Brain microvascular endothelial cell (primary cell): ENCODE measurements around the gene SLC35A3.

Source experiments
- DNase-seq: peaks from one replicate; pipeline ENCODE4 v3.0.0-alpha.2; 2020
- H3K27ac ChIP-seq: fragments of 250-450 bp; sonication (Bioruptor Pico); 2 replicates; pipeline ENCODE4 v1.5.1; 2020; ENCODE audit warnings: mild to moderate bottlenecking, moderate library complexity
- H3K27me3 ChIP-seq: fragments of 250-450 bp; sonication (Bioruptor Pico); replicated peaks from 2 replicates; pipeline ENCODE4 v1.5.1; 2020; ENCODE audit warnings: mild to moderate bottlenecking
- H3K36me3 ChIP-seq: fragments of 250-450 bp; sonication (Bioruptor Pico); replicated peaks from 2 replicates; pipeline ENCODE4 v1.5.1; 2020; ENCODE audit warnings: mild to moderate bottlenecking
- H3K4me3 ChIP-seq: 2 replicates; pipeline ENCODE4 v1.5.1; 2011; ENCODE audit warnings: low read depth, mild to moderate bottlenecking, control low read depth, low read length, moderate library complexity
- CTCF ChIP-seq: IDR thresholded peaks from 2 replicates; pipeline ENCODE4 v1.5.1; 2011; ENCODE audit warnings: low read depth, mild to moderate bottlenecking, moderate library complexity, low read length, control low read depth, inconsistent platforms; ENCODE audit errors: missing control alignments
- in situ Hi-C: cut with HindIII; loops from 2 replicates; pipeline ENCODE4 v1.10.0; 2017; ENCODE audit warnings: low sequenced_read_pairs, low pct_ligation_motif_present

Gene SLC35A3

GRCh38 chr1:100065969-100066227 lies 96.1 kb downstream of the SLC35A3 start:
- in situ Hi-C loops: no loop called here
- no peak overlapping the region for H3K4me3 ChIP-seq
- no peak overlapping the region for H3K27ac ChIP-seq
- no peak for DNase-seq
- H3K27me3 ChIP-seq: no peaks in the 10 kb centered on the region
- H3K36me3 ChIP-seq: peaks cover 19% of the 10 kb centered on the region
- TF ChIP-seq CTCF: no peak

DNA sequence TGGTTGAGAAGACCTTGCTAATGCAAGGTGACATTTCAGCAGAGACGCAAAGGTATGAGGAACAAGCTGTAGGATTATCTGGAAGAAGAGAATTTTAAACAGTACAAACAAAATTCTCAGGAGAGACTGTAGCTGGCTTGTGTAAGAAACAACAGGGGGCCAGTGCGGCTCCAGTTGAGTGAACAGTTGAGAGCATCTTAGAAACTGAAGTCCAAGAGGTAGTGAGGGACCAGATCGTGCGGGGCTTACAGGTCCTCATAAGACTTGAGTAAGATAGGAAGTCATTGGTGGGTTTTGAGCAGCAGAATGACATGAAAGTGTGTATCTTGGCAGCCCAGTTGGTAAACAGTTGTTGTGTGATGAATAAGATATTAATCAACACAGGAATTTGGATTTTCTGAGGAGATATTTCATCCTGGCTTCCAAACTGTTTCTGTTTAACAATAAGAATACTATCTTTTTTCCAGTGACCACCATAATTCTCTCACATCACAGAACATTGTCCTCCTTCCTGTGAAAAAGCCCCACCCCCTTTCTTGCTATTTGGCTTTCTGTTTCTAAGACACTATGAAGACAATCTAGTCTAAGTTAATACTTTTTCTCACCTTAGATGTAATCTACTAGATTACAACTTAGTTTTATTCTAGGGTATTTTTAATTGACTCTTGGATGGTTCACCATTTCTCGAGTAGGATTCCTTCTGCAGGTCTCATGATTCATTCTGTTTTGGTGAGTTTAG lies 100.6 kb downstream of the SLC35A3 start:
- Histone ChIP-seq H3K36me3 (peaks cover 15% of the 10 kb centered on the region), H3K27me3 (no peaks in the 10 kb centered on the region), H3K4me3 (no peak overlapping the region), H3K27ac (no peak overlapping the region)
- no peak for DNase-seq
- in situ Hi-C loops: no loop called here
- TF ChIP-seq CTCF: no peak

- Histone ChIP-seq H3K27me3 (no peaks in the 10 kb centered on the region), H3K27ac (no peak overlapping the region), H3K36me3 (peaks cover 14% of the 10 kb centered on the region), H3K4me3 (no peak overlapping the region)
- in situ Hi-C loops: no loop called here
- no peak for TF ChIP-seq CTCF
- DNase-seq: no peak
These were observed 103.7 kb downstream of the SLC35A3 start for GRCh38 chr1:100073531-100073930.

DNA sequence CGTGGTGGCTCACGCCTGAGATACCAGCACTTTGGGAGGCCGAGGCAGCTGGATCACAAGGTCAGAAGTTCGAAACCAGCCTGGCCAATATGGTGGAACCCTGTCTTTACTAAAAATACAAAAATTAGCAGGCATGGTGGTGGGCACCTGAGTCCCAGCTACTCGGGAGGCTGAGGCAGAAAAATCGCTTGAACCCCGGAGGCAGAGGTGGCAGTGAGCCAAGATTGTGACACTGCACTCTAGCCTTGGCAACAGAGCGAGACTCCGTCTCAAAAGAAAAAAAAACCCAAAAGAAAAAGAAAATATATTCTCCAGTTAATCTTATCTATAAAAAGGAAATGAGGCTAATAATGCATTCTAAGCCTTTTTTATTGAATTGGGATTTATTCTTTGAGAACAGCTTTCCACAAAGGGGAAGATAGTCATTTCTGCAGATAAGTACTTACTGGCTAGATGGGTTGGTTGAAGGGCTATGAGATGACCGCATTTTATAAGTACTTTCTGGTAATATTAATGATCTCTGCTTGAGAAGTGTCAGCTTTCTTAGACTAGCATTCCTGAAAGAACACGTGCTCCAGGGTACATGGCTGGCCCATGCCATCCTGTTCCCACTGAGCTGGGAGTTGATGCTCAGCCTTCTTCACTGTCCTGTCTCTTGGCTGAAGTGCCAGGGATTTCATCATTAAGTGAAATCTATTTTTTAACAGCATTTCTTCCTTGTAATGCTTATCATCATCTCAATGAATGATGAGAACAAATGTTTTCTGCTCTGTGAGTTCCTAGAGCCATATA lies 105.0 kb downstream of the SLC35A3 start:
- peaks cover 16% of the 10 kb centered on the region for H3K36me3 ChIP-seq
- TF ChIP-seq CTCF: no peak
- in situ Hi-C loops: no loop called here
- H3K27me3 ChIP-seq: no peaks in the 10 kb centered on the region
- no peak overlapping the region for H3K27ac ChIP-seq
- H3K4me3 ChIP-seq: no peak overlapping the region
- no peak for DNase-seq

DNA sequence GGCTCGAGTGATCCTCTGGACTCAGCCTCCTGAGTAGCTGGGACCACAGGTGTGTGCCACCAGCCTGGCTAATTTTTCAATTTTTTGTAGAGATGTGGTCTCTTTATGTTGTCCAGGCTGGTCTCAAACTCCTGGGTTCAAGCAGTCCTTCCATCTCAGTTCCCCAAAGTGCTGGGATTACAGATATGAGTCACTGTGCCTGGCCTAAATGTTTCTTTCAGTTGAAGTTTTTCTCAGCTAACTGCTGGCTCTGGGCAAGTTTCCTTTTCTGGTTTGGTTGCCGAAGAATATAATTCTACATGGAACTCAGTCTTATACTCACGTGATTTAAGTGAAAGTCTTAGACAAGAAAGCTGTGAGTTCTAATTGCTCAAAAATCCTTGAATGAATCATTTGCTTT lies 106.0 kb downstream of the SLC35A3 start:
- Histone ChIP-seq H3K27ac (no peak overlapping the region), H3K4me3 (no peak overlapping the region), H3K27me3 (no peaks in the 10 kb centered on the region), H3K36me3 (peaks cover 20% of the 10 kb centered on the region)
- in situ Hi-C loops: no loop called here
- TF ChIP-seq CTCF: no peak
- no peak for DNase-seq
